ENCODE measurements around the gene CFAP61.
"Not testable (repeated sequence)": the region's sequence is repeated elsewhere in the genome, so short reads cannot be mapped to it uniquely, and the experiment has no call there.

The CFAP61 gene

DNA sequence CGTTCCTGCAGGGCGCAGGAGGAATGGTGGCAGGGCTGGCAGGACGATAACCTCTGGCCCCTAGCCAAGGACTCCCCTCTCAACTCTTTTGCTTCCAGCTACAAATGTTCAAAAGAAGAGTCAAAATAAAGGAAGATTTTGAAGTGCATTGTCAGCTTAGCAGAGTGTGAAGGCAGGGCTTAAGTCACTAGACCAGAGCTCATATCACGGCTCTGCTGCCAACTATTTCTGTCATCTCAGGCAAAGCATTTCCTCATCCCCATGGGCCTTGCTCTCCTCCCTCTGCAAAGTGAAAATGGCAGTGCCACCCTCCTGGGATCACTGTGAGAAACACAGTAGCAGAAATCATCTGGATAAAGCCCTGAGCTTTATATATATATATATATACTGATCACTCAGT, 36.7 kb downstream of the CFAP61 start:
- FAIRE-seq, result no peak
- DNase-seq (ENCODE audit: insufficient read length, low spot score), result no peak

DNA sequence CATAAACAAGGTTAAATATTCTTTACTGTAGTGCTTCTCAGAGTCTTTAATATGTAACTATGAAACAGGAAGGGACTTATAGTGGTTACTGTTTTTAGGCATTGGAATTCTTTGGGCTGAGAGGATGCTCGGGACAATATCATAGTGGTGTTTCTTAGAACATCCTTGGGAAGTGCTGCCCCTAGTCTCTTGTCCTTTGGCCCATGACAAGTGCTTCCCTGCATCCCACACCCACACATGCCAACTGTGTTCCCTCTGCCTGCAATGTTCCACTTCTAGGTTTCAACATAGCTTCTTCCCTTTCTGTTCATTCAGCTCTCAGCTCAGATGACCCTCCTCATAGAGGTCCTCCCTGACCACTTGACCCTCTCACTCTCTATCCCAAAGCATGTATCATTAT, 37.6 kb downstream of the CFAP61 start:
- no peak for FAIRE-seq
- no peak for DNase-seq (ENCODE audit: insufficient read length, low spot score)

DNA sequence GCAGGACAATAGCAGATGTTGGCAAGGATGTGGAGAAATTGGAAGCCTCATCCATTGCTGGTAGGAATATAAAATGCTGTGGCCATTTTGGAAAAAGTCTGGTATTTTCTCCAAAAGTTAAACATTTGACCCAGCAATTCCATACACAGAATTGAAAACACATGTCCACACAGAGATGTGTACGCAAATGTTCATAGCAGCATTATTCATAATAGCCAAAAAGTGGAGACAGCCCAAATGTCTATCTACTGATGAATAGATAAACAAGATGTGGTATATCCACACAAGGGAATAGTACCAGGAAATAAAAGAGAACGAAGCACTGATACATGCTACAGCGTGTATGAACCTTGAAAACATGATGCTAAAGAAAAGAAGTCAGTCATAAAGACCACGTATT, 40.5 kb downstream of the CFAP61 start:
- FAIRE-seq (no peak), DNase-seq (ENCODE audit: insufficient read length, low spot score) (no peak)

DNA sequence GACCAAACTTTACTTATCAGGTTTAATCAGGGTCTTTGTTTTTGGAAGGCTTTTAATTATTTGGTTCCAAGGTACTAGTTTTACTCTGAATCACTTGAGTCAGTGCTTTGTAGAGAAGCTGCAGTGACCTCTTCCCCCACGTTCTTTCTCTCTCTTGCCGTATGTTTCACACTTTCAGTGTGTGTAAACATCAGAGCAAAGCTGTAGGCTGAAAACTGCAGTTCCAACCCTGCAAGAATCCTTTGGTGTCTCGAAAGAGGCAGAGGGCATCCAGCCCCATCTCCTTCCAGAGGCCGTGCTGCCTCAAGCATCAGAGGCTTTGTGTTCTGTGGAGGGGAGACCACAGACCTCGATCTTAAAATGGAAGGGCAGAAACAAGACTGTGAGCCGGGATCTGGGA, 42.1 kb downstream of the CFAP61 start:
- no peak for FAIRE-seq
- DNase-seq (ENCODE audit: insufficient read length, low spot score), result no peak

DNA sequence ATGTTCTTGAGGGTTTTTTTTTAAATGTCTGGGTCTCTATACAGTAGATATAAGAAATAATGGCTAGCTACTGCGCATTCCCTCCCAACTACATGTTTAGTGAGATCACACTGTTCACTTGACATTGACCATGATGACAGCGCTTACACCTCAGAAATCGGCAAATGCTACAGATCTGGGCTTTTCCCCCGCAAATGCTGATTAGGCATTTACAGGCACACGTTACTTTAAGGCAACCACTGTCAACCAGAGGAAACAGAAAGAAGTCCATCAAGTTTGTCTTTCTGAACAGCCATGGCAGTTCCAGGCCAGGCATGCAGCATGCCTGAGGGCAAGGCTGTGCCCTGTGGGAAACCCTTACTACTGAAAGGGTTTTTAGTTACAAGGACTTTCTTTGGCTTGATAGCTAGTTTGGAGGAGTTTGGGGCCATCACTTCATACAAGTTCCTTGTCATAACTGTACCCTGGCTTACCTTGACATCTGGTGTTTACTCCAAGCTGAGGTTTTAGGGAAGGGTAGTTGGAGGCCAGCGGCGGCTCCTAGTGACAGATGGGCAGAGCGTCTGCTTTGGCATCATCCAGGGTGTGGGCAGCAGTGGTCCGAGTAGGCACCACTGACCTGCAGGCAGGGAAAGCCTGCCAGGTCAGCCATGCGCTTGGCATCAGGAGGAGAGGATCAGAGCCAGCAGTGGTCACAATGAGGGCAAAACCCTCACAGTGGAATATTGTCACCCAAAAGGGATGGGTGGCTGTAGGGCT, 43.0 kb downstream of the CFAP61 start:
- FAIRE-seq (no peak), DNase-seq (ENCODE audit: insufficient read length, low spot score) (no peak)

DNA sequence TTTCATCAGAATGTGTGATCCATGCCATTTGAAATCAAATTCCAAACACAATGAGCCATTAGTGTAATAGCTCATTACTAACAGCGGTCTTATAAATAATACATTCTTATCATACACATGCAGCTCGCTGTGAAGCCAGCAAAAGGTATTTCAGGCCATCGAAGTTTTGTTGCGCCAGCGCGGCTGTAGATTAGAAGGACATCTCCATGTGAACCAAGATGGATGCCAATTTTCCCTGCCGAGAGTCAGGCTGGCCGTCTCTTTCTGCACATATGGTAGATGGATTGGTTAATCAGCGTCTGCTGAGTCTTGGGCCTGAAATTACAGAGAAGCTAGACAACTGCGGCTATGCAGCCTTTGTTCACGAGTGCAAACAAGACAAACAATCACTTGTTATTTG, 44.1 kb downstream of the CFAP61 start:
- DNase-seq (ENCODE audit: insufficient read length, low spot score), result no peak
- FAIRE-seq, result no peak

DNA sequence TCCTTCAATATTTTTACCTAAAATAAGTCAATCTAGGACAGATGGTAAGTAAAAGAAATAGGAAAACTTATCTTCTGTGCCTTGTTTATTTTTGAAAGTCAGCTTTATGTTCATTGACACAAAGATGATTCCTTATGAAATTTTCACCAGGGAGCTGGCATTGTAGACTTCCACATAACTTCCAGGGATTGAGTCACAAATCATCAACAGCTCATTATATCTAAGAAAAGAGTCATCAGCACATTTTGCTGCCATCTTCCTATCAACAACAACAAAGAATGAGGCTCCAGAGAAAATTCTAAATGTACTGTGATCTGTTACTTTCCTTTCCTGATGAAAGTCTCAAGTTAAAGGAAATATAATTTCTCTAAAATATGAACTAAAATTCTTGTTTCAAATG, 48.5 kb downstream of the CFAP61 start:
- no peak for FAIRE-seq
- DNase-seq (ENCODE audit: insufficient read length, low spot score), result no peak

DNA sequence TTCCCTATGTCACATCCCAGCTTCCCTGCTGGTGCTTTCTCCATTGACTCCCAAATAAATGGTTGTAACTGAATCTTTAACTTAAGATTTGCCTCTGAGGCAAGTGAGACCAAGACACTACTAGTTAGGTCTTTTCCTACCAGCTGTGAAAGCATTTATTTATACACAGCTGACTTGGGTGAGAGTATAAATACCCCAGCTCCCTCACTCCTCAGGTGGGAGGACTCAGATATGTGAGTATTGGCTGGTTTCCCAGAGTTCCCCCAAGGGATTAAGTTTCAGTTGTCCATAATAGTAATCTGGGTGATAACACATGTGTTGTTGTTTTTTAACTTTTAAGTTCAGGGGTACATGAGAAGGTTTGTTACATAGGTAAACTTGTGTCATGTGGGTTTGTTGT, 49.8 kb downstream of the CFAP61 start:
- no peak for FAIRE-seq
- no peak for DNase-seq (ENCODE audit: insufficient read length, low spot score)

DNA sequence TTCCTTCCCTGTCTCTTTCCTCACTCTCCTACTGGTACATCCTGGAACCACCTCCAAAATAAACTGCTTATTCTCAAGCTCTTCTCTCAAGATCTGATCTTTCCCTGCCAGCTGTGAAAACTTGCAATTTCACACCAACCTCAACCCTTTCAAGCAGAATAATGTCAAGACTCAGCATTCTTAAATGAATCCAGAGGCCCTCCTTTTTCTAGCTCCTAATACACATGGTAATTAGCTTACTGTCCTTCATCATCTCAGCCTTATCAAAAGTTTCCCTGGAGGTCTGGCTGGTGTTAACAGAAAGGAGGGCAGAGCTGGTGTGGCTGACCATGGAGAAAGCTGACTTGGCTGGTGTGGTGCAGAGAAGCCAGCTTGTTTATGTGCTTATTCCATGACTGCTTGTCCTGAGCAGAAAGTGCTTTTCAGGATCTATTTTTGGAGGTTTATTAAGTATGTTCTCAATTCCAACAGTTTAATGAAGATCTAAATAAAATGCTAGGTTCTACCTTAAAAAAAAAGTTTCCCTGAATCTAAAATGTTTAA, 50.5 kb downstream of the CFAP61 start:
- DNase-seq (ENCODE audit: insufficient read length, low spot score) (no peak), FAIRE-seq (no peak)

DNA sequence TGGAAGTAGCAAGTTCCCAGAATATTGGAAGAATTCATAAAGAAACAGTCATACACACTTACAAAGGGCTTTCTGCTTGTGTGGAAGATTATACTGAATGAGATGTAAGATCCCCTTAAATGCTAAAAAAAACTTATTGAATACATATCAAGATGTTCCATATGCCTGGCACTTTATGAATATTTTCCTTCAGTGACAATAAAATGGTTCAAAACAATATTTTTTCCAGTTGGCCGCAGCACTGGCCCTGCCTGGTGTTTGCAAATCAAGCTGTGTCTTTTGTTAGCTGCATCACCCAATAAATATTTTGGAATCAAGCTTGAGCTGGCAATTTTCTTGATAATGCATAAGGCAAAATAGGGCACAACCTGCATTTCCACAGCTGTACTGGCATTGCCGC, 51.2 kb downstream of the CFAP61 start:
- DNase-seq (ENCODE audit: insufficient read length, low spot score) (no peak), FAIRE-seq (no peak)

DNA sequence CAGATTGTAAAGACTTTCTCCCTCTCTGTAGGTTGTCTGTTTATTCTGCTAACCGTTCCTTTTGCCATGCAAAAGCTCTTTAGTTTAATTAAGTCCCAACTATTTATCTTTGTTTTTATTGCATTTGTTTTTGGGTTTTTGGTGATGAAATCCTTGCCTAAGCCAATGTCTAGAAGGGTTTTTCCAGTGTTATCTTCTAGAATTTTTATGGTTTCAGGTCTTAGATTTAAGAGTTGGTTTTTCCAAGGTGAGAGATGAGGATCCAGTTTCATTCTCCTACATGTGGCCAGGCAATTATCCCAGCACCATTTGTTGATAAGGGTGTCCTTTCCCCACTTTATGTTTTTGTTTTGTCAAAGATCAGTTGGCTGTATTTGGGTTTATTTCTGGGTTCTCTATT, 70.9 kb downstream of the CFAP61 start:
- not testable (repeated sequence) for FAIRE-seq; DNase-seq (ENCODE audit: insufficient read length, low spot score)

DNA sequence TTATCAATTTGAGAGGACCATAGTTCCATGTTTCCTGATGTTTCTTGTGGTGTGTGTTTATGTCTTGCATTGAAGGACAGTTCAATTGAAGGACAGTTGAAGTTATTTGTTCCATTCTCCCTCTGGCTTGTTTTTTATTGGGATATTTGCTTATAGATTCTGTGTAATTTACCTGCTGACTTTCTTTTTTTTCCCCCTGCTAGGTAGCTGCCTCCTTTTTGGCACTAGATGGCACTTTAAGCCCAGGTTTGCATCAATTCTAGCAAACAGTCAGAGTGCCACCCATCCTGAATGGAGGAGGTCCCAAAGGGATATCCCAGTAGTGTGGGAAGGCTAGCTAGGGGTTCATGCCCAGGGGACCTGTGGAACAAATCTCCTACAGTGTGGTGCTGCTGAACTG, 78.1 kb downstream of the CFAP61 start:
- no peak for FAIRE-seq

DNA sequence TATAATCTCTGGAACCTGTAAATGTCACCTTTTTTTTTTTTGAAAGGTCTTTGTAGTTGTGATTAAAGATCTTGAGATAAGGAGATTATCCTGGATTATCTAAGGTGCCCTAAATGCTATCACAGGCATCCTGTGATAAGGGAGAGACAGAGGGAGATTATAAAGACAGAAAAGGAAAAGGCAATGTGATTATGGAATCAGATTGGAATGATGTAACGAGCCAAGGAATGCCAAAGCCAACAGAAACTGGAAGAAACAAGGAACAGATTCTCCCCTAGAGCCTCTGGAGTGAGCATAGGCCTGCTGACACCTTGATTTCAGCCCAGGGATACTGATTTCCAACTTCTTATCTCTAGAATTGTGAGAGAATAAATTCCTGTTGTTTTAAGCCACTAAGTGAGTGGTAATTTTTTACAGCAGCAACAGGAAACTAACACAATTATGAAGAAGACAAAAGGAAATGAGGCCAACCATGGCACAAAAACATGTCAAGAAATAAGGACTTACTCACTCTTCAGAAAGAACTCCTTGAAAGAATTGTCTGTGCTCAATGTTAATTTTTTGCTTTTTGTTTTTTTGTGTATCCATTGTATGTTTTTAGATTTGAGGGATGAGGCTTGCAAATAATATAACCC, 82.7 kb downstream of the CFAP61 start:
- no peak for FAIRE-seq
- DNase-seq (ENCODE audit: insufficient read length, low spot score), result no peak

More for the DNA sequence above, 78.1 kb downstream of the CFAP61 start:
- DNase-seq (ENCODE audit: insufficient read length, low spot score), result no peak

DNA sequence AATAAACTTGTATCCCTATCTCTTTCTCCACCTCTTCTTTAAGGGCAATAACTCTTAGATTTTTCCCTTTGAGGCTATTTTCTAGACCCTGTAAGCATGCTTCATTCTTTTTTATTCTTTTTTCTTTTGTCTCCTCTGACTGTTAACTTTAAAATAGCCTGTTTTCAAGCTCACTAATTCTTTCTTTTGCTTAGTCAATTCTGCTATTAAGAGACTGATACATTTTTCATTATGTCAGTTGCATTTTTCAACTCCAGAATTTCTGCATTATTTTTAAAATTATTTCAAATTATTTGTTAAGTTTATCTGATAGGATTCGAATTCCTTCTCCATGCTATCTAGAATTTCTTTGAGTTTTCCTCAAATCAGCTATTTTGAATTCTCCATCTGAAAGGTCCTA, 84.0 kb downstream of the CFAP61 start:
- FAIRE-seq, result no peak
- DNase-seq (ENCODE audit: insufficient read length, low spot score), result no peak

DNA sequence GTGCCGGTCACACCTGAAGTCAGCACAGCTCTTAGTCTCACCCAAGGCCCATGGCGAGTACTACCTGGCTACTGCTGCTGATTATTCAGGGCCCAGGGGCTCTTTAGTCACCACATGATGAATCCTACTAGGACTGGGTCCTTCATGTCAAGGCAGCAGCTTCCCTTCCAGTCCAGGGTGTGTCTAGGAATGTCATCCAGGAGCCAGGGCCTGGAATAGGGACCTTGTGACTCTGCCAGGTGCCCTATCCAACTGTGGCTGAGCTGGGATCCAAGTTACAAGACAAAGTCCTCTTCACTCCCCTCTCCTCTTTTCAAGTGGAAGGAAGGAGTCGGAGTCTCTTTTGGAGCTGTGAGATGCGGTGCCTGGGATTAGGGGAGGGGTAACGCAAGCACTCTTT, 85.5 kb downstream of the CFAP61 start:
- FAIRE-seq (no peak), DNase-seq (ENCODE audit: insufficient read length, low spot score) (no peak)

DNA sequence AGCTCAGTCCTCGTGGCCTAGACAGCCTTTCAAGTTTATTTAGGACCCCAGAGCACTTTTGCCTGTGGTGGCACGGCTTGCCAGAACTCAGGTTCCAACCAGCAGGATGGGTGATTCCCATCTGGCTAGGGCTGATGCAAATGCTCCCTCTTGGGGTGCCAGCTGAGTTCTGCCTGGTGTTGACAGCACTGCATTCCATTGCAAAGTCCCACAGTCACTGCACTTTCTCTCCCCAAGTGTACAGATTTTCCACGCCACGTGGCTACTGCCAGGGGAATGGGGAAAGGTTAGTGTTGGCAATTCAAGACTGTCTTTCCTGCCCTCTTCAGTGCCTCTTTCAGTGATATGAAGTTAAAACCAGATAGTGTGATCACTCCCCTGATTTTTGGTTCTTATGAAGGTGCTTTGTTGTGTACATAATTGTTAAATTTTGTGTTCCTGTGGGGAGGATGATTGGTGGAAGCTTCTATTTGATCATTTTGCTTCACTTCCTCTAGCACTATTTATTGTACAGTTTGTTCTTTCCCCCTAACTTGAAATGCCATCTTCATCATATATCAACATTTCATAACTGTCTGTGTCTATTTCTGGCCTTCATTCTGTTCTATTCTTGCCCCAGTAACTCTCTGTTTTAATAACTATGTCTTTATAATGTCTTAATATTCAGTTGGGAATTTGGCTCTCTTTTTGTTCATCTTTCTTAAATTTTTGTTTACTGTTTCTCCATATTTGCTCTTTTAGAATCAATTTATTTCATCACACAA, 86.2 kb downstream of the CFAP61 start:
- FAIRE-seq, result no peak
- no peak for DNase-seq (ENCODE audit: insufficient read length, low spot score)

DNA sequence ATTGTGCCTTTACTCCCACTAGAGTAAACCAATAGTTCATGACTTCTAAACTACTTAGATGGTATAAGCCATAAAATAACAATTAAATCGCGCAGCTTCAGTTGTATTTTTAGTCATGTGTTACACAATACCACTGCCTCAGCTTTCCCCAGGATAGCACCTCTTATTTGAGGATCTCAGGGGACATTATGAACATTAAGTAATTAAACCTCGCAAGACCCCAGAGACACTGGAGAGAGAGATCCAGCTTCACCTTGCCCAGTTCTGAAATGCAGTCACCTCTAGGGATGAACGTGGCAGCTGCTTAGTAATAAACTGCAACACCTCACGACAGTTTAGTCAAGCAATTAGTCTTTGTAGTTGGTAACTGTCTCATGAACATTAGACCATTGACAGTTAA, 87.1 kb downstream of the CFAP61 start:
- no peak for DNase-seq (ENCODE audit: insufficient read length, low spot score)
- FAIRE-seq, result no peak

DNA sequence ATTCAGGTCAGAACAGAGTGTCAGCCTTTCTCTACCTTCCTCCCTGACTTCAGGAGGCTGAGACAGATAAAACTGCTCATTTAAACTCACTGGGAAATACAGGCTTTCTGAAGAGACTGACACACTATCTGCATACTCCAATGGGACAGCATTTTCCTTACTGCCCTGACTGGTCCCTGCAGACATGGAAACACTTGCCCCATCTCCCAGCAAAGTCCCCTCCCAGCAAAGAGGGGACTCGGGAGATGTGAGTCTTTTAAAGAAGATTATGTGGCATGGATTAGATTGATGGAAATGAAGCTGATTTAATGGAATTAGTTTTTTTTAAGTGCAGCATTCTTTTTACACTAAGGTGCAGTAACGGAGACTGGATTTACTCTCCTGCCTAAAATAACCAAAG, 90.8 kb downstream of the CFAP61 start:
- FAIRE-seq (no peak), DNase-seq (ENCODE audit: insufficient read length, low spot score) (no peak)

DNA sequence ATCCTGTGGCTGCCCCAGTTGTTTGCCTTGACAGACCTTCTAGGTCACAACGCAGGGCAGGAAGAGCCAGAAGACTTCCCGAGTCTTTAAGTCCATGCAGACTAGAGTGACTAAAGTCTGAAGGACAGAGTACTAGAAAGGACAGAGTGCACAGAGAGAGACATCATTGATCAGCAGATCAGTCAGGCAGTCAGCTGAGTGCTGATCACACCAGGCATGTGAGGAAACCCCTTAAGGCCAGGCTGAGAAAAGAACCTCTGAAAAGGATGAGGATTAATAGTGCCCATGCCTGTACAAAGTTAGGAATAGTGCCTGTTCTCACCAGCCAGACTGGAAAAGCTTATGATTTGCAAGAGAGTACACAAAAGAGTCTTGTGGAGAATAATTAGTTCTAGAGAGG, 91.3 kb downstream of the CFAP61 start:
- DNase-seq (ENCODE audit: insufficient read length, low spot score) (no peak), FAIRE-seq (no peak)

DNA sequence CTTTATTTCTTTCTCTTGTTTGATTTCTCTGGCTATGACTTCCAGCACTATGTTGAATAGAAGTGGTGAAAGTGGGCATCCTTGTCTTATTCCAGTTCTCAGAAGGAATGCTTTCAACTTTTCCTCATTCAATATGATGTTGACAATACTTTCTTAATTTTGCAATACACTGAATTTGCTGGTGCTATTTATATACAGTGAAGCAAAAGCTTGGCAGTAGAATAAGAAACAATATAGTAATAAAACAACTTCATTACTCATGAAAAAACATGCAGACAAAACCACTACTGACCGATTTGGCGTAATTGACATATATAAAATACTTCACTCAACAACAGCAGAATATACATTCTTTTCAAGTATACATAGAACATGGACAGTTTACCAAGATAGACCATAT, 96.4 kb downstream of the CFAP61 start:
- no peak for FAIRE-seq
- DNase-seq (ENCODE audit: insufficient read length, low spot score), result no peak

DNA sequence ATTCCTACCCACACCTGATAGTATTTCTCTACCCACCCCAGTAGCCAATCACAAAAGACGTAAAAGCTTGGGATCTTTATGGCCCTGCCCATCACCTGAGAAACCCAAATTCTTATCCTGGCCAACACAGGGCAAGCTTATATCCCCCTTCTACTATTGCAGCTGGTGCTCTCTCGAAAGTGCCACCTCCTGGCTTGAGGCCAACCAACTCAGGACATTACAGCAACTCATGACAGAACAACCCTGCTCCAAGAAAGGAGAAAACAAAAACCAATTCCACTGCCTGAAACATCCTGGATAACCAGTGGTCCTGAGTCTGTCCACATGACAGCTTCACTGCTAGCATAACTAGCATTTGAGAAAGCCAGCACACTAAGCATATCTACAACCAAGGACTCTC, 97.9 kb downstream of the CFAP61 start:
- DNase-seq (ENCODE audit: insufficient read length, low spot score) (no peak), FAIRE-seq (no peak)

DNA sequence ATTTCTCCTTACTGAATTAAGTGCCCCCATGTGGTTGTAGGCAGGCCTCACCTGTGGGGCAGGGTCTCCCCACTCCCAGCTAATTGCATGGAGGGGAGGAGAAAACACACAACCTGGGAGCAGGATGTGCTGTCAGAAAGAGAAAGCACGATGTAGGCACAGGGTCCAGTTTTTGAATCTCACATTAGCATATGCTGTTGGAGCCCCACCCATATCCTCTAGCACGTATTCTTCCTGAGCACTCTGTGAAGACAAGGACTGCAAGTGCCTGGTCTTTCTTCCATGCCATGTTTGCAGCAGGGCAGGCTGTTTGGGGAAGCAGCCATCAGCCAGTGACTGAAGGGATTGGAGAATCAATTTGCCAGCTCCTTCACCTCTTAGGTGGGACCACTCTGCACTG, 108.2 kb downstream of the CFAP61 start:
- FAIRE-seq, result no peak

More for the DNA sequence above, 108.2 kb downstream of the CFAP61 start:
- DNase-seq (ENCODE audit: insufficient read length, low spot score), result no peak

Data from GM19239 (cell line).